Measurements from ENCODE around the gene PRX.
"Not testable (repeated sequence)": the region's sequence is repeated elsewhere in the genome, so short reads cannot be mapped to it uniquely, and the experiment has no call there.

The PRX gene

DNA sequence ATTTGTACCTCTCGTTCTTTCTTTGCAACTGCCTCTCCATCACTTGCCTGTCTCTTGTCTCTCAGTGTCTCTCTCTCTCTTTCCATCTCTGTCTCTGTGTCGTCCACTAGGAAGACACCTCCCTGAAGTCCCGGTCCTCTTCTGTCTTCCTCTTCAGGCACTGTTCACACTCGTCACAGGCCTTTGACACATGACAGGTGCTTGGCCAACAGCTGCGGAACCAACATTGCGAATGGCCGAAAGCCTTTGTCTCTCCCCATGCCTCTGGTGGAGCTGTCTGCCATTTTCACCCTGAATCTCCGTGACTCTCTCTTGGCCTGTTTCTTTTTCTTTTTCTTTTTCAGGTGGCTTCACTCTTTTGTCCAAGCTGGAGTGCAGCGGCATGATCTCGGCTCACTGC is 26.0 kb downstream of the PRX start:
- no peak for DNase-seq (ENCODE audit: low read depth in 1 of 2, low spot score in 1 of 2)
- in situ Hi-C loops (cut with HindIII; ENCODE audit: low pct_unique_long_range_greater_than_20kb, low sequenced_read_pairs), result no loop called here
- no peak for TF ChIP-seq JUND (IDR thresholded peaks at IDR 0.05; ENCODE audit: low read depth)

DNA sequence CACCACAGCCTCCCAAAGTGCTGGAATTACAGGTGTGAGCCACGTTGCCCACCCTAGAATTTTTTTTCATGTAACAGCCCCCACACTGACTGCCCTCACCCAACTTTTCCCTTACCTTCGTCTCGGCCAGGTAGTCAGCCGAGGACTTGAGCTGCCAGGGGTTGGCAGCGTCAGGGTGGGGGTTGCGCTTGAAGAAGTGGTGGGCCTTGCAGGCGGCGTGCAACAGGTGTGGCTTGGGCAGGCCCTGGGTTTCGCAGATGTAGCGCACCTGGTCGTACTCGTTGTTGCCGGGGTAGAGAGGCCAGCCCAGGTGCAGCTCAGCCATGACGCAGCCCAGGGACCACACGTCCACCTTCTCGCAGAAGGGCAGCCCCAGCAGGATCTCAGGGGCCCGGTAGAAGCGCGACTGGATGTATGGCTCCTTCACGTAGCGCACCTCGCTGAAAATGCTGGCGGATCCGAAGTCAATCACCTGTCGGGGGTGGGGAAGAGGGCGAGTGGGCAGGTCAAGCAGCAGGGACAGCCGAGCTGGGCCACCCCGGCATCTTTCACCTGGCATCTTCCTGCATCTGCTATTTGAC is 29.4 kb downstream of the PRX start:
- no peak for DNase-seq (ENCODE audit: low read depth in 1 of 2, low spot score in 1 of 2)
- in situ Hi-C loops (cut with HindIII; ENCODE audit: low pct_unique_long_range_greater_than_20kb, low sequenced_read_pairs), result no loop called here
- no peak for TF ChIP-seq JUND (IDR thresholded peaks at IDR 0.05; ENCODE audit: low read depth)

DNA sequence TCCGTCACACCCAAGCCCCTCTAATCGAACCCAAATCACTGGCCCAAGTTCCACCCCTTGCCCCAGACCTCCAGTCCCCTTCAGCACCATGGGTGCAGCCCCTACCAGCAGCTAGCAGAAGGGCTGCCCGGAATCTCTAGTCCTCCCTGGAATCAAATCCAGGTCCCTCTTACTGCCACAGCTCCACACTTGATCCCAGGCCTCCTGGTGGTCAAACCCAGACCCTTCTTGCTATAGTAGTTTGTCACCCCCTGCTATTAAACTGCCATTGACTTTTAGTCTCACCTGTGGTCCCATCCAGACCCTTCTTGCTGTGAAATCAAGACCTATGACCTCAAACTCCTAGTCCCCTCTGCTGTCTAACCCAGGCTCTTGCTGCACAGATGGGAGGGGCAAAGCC is 31.9 kb downstream of the PRX start:
- no peak for DNase-seq (ENCODE audit: low read depth in 1 of 2, low spot score in 1 of 2)
- in situ Hi-C loops (cut with HindIII; ENCODE audit: low pct_unique_long_range_greater_than_20kb, low sequenced_read_pairs), result no loop called here
- no peak for TF ChIP-seq JUND (IDR thresholded peaks at IDR 0.05; ENCODE audit: low read depth)

DNA sequence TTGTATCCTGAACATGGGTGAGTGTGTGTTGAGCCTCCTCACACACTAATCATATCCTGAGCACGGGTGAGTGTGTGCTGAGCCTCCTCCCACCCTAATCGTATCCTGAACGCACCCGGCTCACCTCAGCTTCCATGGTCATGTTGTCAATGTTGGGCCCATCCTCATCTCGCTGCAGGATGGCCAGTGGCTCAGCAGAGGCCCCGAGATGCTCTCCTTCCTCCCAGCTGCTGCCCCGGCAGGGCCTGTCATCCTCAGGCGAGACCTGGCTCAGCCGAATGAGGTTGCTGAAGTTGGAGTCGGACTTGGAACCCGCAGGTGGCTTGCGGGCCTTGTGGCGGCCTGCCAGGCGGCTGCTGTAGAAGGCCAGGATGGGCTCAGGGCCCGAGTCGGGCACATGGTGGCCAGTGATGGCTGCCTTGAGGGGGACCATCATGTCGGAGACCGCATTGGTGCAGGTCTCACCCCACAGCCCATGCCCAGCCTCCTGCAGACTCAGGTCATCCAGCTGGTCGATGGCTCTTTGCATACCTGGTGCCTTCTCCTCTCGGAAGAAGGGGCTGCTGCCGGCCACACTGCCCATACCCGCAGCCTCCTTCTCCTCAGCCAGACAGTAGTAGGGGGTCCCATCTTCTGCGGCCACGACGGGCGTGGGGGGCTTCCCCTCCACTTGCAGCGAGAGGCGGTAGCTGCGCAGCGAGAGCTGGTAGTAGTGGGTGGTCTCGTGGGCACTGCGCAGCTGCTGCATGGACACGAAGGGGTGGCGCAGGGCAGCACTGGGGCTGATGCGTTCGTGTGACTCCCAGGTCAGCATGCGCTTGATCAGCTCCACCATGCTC is 32.8 kb downstream of the PRX start:
- no peak for TF ChIP-seq JUND (IDR thresholded peaks at IDR 0.05; ENCODE audit: low read depth)
- in situ Hi-C loops (cut with HindIII; ENCODE audit: low pct_unique_long_range_greater_than_20kb, low sequenced_read_pairs), result no loop called here
- no peak for DNase-seq (ENCODE audit: low read depth in 1 of 2, low spot score in 1 of 2)

DNA sequence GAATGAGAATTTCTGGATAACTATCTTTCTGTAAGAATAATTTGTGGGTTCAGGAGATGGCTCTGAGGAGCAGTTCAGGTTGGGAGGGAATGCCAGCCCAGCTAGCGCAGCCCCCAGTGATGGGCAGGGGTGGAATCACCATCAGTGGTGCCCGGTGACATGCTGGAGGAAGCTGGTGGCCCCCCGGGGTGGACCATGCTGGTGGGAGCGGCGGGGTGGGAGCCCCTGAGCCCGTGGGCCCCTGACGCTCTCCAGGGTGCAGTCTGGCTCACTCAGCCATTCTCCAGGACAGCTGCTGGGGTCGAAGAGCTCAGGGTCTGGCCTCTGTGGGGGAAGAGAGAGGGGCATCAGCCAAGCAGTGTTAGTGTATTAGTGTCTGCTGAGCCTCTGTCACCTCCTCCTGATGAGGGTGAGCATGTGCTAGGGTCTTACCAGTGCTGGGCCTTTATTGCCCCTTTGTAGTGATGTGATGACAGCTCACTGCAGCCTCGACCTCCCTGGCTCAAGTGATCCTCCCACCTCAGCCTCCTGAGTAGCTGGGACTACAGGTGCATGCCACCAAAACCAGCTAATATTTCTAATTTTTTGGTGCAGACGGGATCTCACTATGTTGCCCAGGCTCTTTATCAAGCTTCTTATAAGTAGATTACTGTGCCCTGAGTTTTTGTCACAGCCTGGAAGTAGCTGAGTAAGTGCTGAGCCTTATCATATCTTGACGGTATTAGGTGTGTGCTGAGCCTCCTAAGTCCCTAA is 33.6 kb downstream of the PRX start:
- no peak for TF ChIP-seq JUND (IDR thresholded peaks at IDR 0.05; ENCODE audit: low read depth)
- in situ Hi-C loops (cut with HindIII; ENCODE audit: low pct_unique_long_range_greater_than_20kb, low sequenced_read_pairs), result no loop called here
- no peak for DNase-seq (ENCODE audit: low read depth in 1 of 2, low spot score in 1 of 2)

DNA sequence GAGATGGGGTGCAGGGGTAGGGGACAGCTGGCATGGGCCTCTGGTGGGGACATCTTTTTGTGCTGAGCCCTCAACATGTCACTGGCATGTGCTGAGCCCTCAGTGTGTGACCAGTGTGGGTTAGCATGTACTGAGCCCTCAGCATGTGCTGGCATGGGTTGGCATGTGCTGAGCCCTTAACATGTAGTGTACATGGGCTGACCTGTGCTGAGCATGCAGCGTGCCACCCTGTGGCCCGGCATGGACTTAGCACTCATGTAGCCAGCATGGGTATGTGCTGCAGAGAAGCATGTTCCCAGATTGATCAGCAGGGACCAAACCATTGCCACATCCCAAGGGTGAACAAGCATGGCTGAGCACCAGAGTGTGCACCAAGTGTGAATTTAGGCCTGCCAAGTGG is 34.7 kb downstream of the PRX start:
- DNase-seq (ENCODE audit: low read depth in 1 of 2, low spot score in 1 of 2), result no peak
- no peak for TF ChIP-seq JUND (IDR thresholded peaks at IDR 0.05; ENCODE audit: low read depth)
- in situ Hi-C loops (cut with HindIII; ENCODE audit: low pct_unique_long_range_greater_than_20kb, low sequenced_read_pairs), result no loop called here

DNA sequence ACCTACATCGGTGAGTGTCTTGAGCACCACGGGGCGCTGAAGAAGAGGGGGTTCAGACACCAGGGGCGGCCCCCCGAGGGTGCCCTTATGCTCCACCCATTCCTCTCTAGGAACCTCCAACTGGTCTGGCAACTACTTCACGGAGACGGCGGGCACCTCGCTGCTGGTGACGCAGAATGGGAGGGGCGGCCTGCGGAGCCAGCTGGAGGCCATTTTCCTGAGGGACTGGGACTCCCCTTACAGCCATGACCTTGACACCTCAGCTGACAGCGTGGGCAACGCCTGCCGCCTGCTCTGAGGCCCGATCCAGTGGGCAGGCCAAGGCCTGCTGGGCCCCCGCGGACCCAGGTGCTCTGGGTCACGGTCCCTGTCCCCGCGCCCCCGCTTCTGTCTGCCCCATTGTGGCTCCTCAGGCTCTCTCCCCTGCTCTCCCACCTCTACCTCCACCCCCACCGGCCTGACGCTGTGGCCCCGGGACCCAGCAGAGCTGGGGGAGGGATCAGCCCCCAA is 35.2 kb downstream of the PRX start:
- in situ Hi-C loops (cut with HindIII; ENCODE audit: low pct_unique_long_range_greater_than_20kb, low sequenced_read_pairs), result no loop called here
- TF ChIP-seq JUND (IDR thresholded peaks at IDR 0.05; ENCODE audit: low read depth), result no peak
- no peak for DNase-seq (ENCODE audit: low read depth in 1 of 2, low spot score in 1 of 2)

DNA sequence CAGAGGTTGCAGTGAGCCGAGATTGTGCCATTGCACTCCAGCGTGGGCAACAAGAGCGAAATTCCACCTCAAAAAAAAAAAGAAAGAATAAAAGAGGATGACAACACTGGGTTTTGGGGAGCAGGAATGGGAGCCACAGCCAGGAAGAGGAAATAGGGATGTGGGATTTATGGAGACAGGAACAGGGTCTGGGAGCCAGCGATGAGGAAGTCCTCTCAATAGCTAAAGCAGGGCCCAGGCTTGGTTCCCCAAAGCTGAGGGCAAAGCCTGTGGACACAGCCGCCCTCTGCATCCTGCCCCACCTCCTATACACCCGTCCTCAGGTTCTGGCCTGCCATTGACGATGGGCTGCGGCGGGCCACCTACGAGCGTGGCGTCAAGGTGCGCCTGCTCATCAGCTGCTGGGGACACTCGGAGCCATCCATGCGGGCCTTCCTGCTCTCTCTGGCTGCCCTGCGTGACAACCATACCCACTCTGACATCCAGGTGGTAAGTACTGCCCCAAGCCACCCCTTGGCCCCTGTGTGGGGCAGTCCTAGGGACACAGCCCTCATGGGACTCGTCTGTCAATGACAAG is 36.8 kb downstream of the PRX start:
- in situ Hi-C loops (cut with HindIII; ENCODE audit: low pct_unique_long_range_greater_than_20kb, low sequenced_read_pairs), result no loop called here
- no peak for TF ChIP-seq JUND (IDR thresholded peaks at IDR 0.05; ENCODE audit: low read depth)

DNA sequence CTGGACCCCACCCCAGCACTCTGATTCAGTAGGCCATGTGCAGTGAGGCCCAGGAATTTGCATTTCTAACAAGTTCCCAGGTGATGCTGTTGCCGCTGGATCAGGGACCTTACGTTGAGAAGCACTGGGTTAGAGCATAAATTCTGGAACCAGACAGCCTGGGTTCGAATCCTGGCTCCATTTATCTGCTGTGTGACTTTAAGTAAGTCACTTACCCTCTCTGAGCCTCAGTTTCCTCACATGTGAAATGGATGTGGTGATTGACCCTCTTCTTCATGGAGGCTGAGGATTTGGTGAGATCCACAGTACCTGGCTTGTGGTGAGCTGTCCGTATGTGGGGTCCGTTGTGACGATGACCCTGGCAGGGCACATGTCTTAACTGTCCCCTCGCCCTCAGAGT is 39.1 kb downstream of the PRX start:
- TF ChIP-seq JUND (IDR thresholded peaks at IDR 0.05; ENCODE audit: low read depth), result no peak
- no peak for DNase-seq (ENCODE audit: low read depth in 1 of 2, low spot score in 1 of 2)
- in situ Hi-C loops (cut with HindIII; ENCODE audit: low pct_unique_long_range_greater_than_20kb, low sequenced_read_pairs), result no loop called here

More for the DNA sequence above, 36.8 kb downstream of the PRX start:
- DNase-seq (ENCODE audit: low read depth in 1 of 2, low spot score in 1 of 2), result no peak

DNA sequence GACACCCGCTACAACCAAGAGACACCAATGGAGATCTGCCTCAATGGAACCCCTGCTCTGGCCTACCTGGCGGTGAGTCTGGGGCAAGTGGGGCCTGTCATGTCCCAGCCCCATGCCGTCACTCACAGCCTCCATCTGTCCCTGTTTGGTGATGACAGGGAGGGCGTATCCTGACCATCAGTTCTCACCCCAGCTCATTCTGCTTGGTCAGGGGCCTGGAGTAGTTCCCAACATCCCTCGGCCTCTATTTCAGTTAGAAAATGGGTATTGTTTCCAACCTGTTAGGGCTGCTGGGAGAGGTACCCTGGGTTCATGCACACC is 41.4 kb downstream of the PRX start:
- TF ChIP-seq JUND (IDR thresholded peaks at IDR 0.05; ENCODE audit: low read depth), result no peak
- in situ Hi-C loops (cut with HindIII; ENCODE audit: low pct_unique_long_range_greater_than_20kb, low sequenced_read_pairs), result no loop called here
- no peak for DNase-seq (ENCODE audit: low read depth in 1 of 2, low spot score in 1 of 2)

DNA sequence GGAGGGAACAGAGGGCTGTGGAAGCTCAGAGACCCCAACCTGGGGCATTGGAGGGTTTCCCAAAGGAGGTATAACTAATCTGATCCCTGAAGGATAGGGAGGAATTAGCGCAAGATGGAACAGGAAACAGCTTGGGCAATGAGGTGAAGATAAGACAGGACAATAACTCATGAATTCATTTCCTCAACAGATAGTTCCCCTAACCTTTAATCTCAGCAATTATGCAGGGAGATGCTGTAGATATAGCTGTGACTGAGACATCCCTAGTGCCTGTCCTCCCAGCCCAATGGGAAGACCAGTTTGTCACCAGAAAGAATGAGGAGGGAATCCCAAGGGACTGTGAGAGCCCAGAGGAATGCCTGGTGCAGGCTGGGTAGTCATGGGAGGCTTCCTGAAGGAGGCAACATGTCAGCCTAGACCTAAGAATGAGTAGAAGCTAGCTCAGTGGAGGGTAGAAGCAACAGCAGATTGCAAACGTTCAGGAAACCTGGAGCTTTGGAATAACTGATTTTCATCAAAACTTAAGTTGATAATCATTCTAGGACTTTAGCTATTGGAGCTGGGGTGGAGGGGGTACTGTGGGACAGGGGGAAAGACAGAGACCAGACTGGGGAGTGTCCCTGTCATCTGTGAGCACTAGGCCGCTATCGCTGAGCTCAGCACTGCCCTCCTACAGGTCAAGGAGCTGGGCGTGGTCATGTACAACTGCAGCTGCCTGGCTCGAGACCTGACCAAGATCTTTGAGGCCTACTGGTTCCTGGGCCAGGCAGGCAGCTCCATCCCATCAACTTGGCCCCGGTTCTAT is 42.0 kb downstream of the PRX start:
- no peak for DNase-seq (ENCODE audit: low read depth in 1 of 2, low spot score in 1 of 2)
- in situ Hi-C loops (cut with HindIII; ENCODE audit: low pct_unique_long_range_greater_than_20kb, low sequenced_read_pairs), result no loop called here
- no peak for TF ChIP-seq JUND (IDR thresholded peaks at IDR 0.05; ENCODE audit: low read depth)

DNA sequence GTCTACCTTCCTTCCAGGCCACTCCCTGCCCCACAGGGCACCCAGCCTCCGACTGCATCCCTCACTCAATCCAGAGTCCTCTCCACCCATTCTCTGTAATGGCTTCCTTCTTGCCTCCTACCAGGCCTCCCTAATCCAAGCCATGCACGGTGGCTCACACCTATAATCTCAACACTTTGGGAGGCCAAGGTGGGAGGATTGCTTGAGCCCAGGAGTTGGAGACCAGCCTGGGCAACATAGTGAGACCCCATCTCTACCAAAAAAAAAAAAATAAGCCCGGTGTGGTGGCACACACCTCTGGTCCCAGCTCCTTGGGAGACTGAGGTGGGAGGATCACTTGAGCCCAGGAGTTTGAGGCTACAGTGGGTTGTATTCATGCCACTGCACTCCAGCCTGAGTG is 42.9 kb downstream of the PRX start:
- DNase-seq (ENCODE audit: low read depth in 1 of 2, low spot score in 1 of 2); in situ Hi-C loops (cut with HindIII; ENCODE audit: low pct_unique_long_range_greater_than_20kb, low sequenced_read_pairs): not testable (repeated sequence)

All from T47D (cell line).